Fibroblast of the aortic adventitia (primary cell): Measurements from ENCODE around the gene BICRAL. TPM values are rescaled to one million over a fixed set of nuclear protein-coding genes. Genes with fewer than 3 reads are reported as not detected.
"Not testable (repeated sequence)": the region's sequence is repeated elsewhere in the genome, so short reads cannot be mapped to it uniquely, and the experiment has no call there.

ENCODE experiments used
- DNase-seq: peaks from one replicate; pipeline ENCODE4 v3.0.0-alpha.2; 2010; ENCODE audit warnings: low read depth
- H3K4me3 ChIP-seq: 2 replicates; pipeline ENCODE4 v1.5.1; 2011; ENCODE audit warnings: low read depth, mild to moderate bottlenecking, control low read depth, low read length, moderate library complexity
- total RNA-seq: library from RNA; depleted of rRNA; stranded (reverse); fragments of >200 nt; gene quantifications from 2 replicates; pipeline ENCODE4 v1.2.3, GENCODE V29; 2012; ENCODE audit warnings: low replicate concordance
- TF ChIP-seq, protein P1 (sequence below): IDR thresholded peaks from 2 replicates; pipeline ENCODE4 v1.5.1; 2011; ENCODE audit warnings: mild to moderate bottlenecking, low read length, control low read depth, inconsistent platforms; ENCODE audit not compliant: insufficient read depth

BICRAL gene, protein sequence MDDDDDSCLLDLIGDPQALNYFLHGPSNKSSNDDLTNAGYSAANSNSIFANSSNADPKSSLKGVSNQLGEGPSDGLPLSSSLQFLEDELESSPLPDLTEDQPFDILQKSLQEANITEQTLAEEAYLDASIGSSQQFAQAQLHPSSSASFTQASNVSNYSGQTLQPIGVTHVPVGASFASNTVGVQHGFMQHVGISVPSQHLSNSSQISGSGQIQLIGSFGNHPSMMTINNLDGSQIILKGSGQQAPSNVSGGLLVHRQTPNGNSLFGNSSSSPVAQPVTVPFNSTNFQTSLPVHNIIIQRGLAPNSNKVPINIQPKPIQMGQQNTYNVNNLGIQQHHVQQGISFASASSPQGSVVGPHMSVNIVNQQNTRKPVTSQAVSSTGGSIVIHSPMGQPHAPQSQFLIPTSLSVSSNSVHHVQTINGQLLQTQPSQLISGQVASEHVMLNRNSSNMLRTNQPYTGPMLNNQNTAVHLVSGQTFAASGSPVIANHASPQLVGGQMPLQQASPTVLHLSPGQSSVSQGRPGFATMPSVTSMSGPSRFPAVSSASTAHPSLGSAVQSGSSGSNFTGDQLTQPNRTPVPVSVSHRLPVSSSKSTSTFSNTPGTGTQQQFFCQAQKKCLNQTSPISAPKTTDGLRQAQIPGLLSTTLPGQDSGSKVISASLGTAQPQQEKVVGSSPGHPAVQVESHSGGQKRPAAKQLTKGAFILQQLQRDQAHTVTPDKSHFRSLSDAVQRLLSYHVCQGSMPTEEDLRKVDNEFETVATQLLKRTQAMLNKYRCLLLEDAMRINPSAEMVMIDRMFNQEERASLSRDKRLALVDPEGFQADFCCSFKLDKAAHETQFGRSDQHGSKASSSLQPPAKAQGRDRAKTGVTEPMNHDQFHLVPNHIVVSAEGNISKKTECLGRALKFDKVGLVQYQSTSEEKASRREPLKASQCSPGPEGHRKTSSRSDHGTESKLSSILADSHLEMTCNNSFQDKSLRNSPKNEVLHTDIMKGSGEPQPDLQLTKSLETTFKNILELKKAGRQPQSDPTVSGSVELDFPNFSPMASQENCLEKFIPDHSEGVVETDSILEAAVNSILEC
- 7.7 and 15.8 TPM in 2 replicates for total RNA-seq

DNA sequence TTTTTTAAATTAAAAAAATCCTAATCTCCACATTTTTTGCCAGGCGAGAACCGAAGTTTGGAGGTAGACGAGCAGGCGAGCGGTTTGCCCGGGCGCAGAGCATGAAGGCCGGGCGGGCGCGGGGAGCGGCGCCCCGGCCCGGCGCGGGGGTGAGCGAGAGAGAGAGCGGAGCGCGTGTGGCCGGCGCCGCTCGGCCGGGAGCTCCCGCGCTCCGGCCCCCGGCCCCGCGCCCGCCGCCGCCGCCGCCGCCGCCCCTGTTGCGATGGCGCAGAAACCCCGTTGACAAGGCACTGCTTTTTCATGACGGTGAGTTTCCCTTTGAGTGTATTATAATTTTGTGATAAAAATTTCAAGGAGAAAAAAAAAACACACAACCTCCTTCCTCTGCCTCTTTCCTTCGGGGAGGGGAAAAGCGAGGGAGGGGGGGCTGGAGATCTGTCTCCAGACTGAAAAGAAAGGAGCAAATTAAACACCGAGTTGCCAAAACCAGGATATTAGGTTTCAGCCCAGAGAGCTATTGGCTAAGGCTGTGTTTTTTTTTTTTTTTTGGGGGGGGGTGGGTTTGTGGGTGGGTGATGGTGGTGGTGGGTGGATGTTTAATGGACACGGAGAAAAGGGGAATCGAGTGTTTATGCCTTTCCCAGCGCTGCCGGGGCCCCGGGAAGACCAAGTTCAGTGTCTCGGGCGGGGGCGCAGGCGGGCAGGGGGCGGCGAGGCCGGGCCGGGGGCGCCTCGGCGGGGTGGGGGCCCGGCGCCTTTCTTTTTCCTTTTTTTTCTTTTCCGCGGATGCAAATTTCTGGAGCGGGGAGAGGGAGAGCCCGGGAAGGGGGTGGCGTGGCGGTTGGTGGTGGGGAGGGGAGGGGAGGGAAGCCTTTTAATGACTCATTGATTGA, at the start of gene BICRAL:
BICRAL (plus strand) TSS at position 257 of the 893 bp plus-strand sequence. CDS start 39,971 bp downstream, outside the sequence.
- peak; percentile 90 for DNase-seq
- H3K4me3 ChIP-seq = peak within 1 kb of the TSS; percentile 81
- TF ChIP-seq, protein P1, sequence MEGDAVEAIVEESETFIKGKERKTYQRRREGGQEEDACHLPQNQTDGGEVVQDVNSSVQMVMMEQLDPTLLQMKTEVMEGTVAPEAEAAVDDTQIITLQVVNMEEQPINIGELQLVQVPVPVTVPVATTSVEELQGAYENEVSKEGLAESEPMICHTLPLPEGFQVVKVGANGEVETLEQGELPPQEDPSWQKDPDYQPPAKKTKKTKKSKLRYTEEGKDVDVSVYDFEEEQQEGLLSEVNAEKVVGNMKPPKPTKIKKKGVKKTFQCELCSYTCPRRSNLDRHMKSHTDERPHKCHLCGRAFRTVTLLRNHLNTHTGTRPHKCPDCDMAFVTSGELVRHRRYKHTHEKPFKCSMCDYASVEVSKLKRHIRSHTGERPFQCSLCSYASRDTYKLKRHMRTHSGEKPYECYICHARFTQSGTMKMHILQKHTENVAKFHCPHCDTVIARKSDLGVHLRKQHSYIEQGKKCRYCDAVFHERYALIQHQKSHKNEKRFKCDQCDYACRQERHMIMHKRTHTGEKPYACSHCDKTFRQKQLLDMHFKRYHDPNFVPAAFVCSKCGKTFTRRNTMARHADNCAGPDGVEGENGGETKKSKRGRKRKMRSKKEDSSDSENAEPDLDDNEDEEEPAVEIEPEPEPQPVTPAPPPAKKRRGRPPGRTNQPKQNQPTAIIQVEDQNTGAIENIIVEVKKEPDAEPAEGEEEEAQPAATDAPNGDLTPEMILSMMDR = no peak

DNA sequence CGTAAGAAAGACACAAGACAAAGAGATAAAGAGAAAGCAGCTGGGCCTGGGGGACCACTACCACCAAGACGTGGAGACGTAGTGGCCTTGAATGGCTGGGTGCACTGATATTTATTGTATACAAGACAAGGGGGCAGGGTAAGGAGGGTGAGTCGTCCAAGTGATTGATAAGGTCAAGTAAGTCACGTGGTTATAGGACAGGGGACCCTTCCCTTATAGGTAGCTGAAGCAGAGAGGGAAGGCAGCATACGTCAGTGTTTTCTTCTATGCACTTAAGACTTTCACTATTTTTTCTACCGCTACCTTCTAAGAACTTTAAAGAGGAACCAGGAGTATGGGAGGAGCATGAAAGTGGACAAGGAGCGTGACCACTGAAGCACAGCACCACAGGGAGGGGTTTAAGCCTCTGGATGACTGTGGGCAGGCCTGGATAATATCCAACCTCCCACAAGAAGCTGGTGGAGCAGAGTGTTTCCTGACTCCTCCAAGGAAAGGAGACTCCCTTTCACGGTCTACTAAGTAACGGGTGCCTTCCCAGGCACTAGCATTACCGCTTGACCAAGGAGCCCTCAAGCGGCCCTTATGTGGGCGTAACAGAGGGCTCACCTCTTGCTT, 47.9 kb upstream of the BICRAL start:
- H3K4me3 ChIP-seq, DNase-seq: not testable (repeated sequence)

DNA sequence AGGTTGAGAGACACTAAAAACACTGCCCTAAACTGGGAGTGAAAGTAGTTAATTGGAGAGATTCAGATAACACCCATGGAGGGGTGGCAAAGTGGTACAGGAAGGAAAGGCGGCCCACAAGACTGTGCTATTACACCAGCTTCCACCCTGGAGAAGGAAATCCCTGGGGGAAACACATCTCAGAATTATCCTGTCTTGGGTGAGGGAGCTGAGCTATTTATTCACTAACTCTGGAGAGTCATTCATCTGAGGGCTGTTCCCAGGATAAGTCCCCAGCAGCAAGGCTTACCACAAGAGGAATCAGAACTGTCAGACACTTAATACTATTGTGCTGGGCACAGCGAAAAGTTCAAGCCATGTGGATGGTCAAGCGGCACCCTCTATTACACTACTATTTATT, 45.9 kb upstream of the BICRAL start:
- no peak for DNase-seq
- H3K4me3 ChIP-seq = no peak overlapping the region
- TF ChIP-seq, protein P1 = no peak

DNA sequence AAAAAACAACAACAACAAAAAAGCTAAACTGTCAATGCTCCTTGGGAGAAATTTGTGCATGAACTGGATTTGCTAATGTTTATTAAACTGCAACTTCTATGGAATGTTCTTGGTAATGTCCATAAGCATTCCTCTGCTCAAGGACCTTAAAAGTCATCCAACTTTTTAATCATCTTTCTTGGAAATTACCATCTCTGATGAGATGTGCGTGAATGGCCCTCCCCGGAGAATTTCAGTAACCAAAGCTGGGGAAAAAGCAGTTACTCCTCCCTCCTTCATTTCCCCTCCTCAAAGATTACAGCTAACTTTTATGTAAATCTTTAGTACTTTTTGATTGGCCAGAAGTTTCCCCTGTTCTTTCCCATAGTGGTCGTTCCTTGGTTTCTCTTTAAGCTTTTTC, 41.1 kb upstream of the BICRAL start:
- no peak overlapping the region for H3K4me3 ChIP-seq
- TF ChIP-seq, protein P1 = no peak
- peak; percentile 77 for DNase-seq

DNA sequence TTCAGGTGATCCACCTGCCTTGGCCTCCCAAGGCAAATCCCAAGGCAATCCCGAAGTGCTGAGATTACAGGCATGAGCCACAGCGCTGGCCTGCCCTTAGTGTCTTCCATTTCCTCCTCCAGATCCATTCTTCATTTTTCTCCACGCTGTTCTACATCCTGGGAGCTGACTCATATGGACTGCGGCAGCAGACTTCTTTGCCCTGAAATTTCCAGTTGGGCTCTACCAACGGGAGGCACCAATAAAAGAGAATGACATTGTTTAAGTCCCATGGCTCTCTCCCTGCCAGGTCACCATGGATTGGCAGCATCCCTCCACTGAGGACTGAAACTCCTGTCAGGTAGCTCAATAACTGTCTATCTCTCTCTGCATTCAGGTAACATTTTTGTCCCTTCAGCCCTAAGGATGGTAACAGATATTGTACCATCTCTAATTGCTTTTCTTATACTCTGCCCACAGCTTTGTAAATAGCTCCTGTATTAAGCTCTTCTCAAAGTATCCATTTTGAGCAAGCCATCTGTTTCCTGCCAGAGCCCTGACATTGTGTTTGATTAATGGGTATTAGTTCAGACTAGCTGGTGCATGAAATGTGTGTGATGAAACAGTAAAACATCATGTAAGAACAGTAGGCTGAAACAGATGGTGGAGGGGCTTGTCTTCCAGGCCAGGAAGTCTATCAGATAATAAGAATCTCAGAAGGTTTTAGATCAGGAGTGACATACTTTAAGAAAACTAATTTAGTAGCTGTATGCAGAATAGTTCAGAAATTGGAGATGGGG, 39.5 kb upstream of the BICRAL start:
- peak; percentile 84 for DNase-seq
- TF ChIP-seq, protein P1 = no peak

DNA sequence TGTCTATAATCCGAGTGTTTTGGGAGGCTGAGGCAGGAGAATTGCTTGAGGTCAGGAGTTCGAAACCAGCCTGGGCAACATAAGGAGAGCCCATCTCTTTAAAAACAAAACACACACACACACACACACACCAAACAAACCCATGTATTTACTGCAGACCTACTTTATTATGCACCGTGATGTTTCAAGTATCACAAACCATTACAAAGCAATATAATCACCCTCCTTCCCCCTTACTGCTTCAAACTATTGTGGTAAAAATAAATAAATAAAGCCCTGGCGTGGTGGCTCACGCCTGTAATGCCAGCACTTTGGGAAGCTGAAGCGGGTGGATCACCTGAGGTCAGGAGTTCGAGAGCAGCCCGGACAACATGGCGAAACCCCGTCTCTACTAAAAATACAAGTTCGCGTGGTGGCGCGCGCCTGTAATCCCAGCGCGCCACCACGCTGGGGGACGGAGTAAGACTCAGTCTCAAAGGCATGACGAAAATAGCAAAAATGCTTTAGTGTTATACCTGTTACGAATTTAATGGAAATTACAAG, 37.4 kb upstream of the BICRAL start:
- TF ChIP-seq, protein P1 = no peak
- H3K4me3 ChIP-seq = peak overlapping the region; percentile 97
- no peak for DNase-seq

More for the DNA sequence above, 39.5 kb upstream of the BICRAL start:
- no peak overlapping the region for H3K4me3 ChIP-seq
